NB4 (cell line): ENCODE measurements around the gene SUDS3.

Source experiments
- CTCF ChIP-seq: IDR thresholded peaks from one replicate; pipeline ENCODE4 v1.5.1; 2012; ENCODE audit warnings: low read depth, low read length
- POLR2A ChIP-seq: IDR thresholded peaks from 2 replicates; pipeline ENCODE4 v1.6.1; 2011; ENCODE audit warnings: mild to moderate bottlenecking; ENCODE audit not compliant: insufficient read length; ENCODE audit errors: extremely low read depth

GRCh38 chr12:118391424-118391823 is 15.1 kb downstream of the SUDS3 start:
- TF ChIP-seq CTCF (no peak), POLR2A (no peak)
